CD14-positive monocyte (primary cell): ENCODE data around the gene RIMBP2. TPM values are rescaled to one million over a fixed set of nuclear protein-coding genes. Genes with fewer than 3 reads are reported as not detected.

Experiments
- DNase-seq, 3 donors: peaks; one replicate each; pipeline ENCODE4 v3.0.0-alpha.2; 2011 to 2022
- H2AFZ ChIP-seq: 2 replicates; pipeline ENCODE4 v1.6.0; 2012; ENCODE audit warnings: mild to moderate bottlenecking, low read depth, low read length, inconsistent platforms; ENCODE audit not compliant: insufficient read depth, poor library complexity, severe bottlenecking
- H3K27ac ChIP-seq, 2 donors: 1 replicate in 1 of 2; 2 replicates in 1 of 2; pipeline ENCODE4 v1.5.1; 2012 to 2013; ENCODE audit warnings: low read length in 2 of 2, control low read depth in 1 of 2, inconsistent platforms in 1 of 2, low read depth in 1 of 2, mild to moderate bottlenecking in 1 of 2
- H3K27me3 ChIP-seq, 2 donors: one replicate each; pipeline versions ENCODE4 v1.6.0 to v1.6.1; 2011 to 2013; ENCODE audit warnings: low read length in 2 of 2; ENCODE audit not compliant: control insufficient read depth in 2 of 2, insufficient read depth in 2 of 2
- H3K36me3 ChIP-seq, 2 donors: replicated peaks in 1 of 2; 1 replicate in 1 of 2; 2 replicates in 1 of 2; pipeline versions ENCODE4 v1.5.1 to v1.6.1; 2012 to 2013; ENCODE audit warnings: low read length in 2 of 2, control low read depth in 1 of 2, inconsistent platforms in 1 of 2, mild to moderate bottlenecking in 1 of 2; ENCODE audit not compliant: insufficient read depth in 2 of 2, control insufficient read depth in 1 of 2
- H3K4me1 ChIP-seq, 2 donors: 1 replicate in 1 of 2; 2 replicates in 1 of 2; pipeline versions ENCODE4 v1.5.1 to v1.6.1; 2012 to 2013; ENCODE audit warnings: low read length in 2 of 2, control low read depth in 1 of 2, inconsistent platforms in 1 of 2, mild to moderate bottlenecking in 1 of 2, moderate library complexity in 1 of 2; ENCODE audit not compliant: insufficient read depth in 2 of 2, control insufficient read depth in 1 of 2
- H3K4me2 ChIP-seq: replicated peaks from 2 replicates; pipeline ENCODE3; 2012; ENCODE audit warnings: low read length, moderate library complexity, mild to moderate bottlenecking; ENCODE audit not compliant: poor library complexity, severe bottlenecking; ENCODE audit errors: extremely low read depth
- H3K4me3 ChIP-seq, 3 experiments: fragments of 200-600 bp in 1 of 3; sonication (generic) in 1 of 3; replicated peaks in 1 of 3; 1 replicate in 2 of 3; 2 replicates in 1 of 3; pipeline ENCODE4 v1.5.1; 2011 to 2013; ENCODE audit warnings: low read length in 3 of 3, mild to moderate bottlenecking in 3 of 3, control low read depth in 2 of 3, low read depth in 2 of 3, inconsistent platforms in 1 of 3, moderate library complexity in 1 of 3
- H3K79me2 ChIP-seq: 2 replicates; pipeline ENCODE4 v1.6.0; 2012; ENCODE audit warnings: mild to moderate bottlenecking, control low read depth, inconsistent platforms, low read length, moderate library complexity; ENCODE audit not compliant: insufficient read depth
- H3K9ac ChIP-seq: 2 replicates; pipeline ENCODE4 v1.6.0; 2017; ENCODE audit warnings: low read length, mild to moderate bottlenecking; ENCODE audit not compliant: insufficient read depth, poor library complexity, severe bottlenecking
- H3K9me3 ChIP-seq, 2 donors: replicated peaks in 1 of 2; 1 replicate in 1 of 2; 2 replicates in 1 of 2; pipeline versions ENCODE4 v1.5.1 to v1.6.1; 2012 to 2013; ENCODE audit warnings: low read length in 2 of 2, control low read depth in 1 of 2; ENCODE audit not compliant: control insufficient read depth in 1 of 2, insufficient read depth in 1 of 2
- H4K20me1 ChIP-seq: 2 replicates; pipeline ENCODE4 v1.6.0; 2012; ENCODE audit warnings: mild to moderate bottlenecking, low read length, control low read depth, moderate library complexity; ENCODE audit not compliant: insufficient read depth
- H3K27ac Mint-ChIP-seq, 7 donors: one replicate each; pipeline ENCODE4 v1.8.0; 2020; ENCODE audit warnings: mild to moderate bottlenecking in 7 of 7, mixed read lengths in 7 of 7, moderate library complexity in 6 of 7, inconsistent platforms in 2 of 7
- H3K27me3 Mint-ChIP-seq, 3 donors: one replicate each; pipeline ENCODE4 v1.8.0; 2021 to 2022; ENCODE audit warnings: low read depth in 3 of 3, mild to moderate bottlenecking in 3 of 3, mixed read lengths in 3 of 3, moderate library complexity in 3 of 3, inconsistent platforms in 1 of 3
- H3K36me3 Mint-ChIP-seq, 2 donors: one replicate each; pipeline ENCODE4 v1.8.0; 2020; ENCODE audit warnings: mixed read lengths in 2 of 2, inconsistent platforms in 1 of 2, mild to moderate bottlenecking in 1 of 2
- H3K4me1 Mint-ChIP-seq: one replicate; pipeline ENCODE4 v1.8.0; 2020; ENCODE audit warnings: mild to moderate bottlenecking, mixed read lengths
- H3K4me3 Mint-ChIP-seq, 2 donors: one replicate each; pipeline ENCODE4 v1.8.0; 2020; ENCODE audit warnings: mild to moderate bottlenecking in 2 of 2, mixed read lengths in 2 of 2, moderate library complexity in 1 of 2
- H3K9me3 Mint-ChIP-seq, 7 donors: one replicate each; pipeline ENCODE4 v1.8.0; 2020 to 2022; ENCODE audit warnings: mixed read lengths in 7 of 7, mild to moderate bottlenecking in 6 of 7, moderate library complexity in 6 of 7, inconsistent platforms in 2 of 7
- WGBS: methylation state at CpG from one replicate; pipeline ENCODE4 v1.1.5; 2013; ENCODE audit warnings: missing lambda C conversion rate; ENCODE audit not compliant: insufficient coverage; 5-methylcytosine and 5-hydroxymethylcytosine counted together
- intact Hi-C, 2 donors: fragments of 100-400 bp; cut with micrococcal nuclease; formaldehyde crosslinking; loops; one replicate each; pipeline versions ENCODE4 v1.15.0 to v1.15.1; 2023
- polyA plus RNA-seq, 3 donors: library from polyadenylated mRNA; depleted of rRNA in 1 of 3; unstranded in 2 of 3; stranded (reverse) in 1 of 3; fragments of 300-500 nt in 2 of 3; fragments of >200 nt in 1 of 3; fragmentation: Illumina TruSeq in 2 of 3; gene quantifications; 1 replicate in 2 of 3; 2 replicates in 1 of 3; pipeline ENCODE4 v1.2.3, GENCODE V29; 2012 to 2021
- TF ChIP-seq, protein P1 (sequence below): fragments of 200-600 bp; IDR thresholded peaks from one replicate; pipeline ENCODE4 v1.8.0; 2022; ENCODE audit warnings: antibody characterized with exemption, mild to moderate bottlenecking

The RIMBP2 gene
- polyA plus RNA-seq, 3 donors, result not detected

DNA sequence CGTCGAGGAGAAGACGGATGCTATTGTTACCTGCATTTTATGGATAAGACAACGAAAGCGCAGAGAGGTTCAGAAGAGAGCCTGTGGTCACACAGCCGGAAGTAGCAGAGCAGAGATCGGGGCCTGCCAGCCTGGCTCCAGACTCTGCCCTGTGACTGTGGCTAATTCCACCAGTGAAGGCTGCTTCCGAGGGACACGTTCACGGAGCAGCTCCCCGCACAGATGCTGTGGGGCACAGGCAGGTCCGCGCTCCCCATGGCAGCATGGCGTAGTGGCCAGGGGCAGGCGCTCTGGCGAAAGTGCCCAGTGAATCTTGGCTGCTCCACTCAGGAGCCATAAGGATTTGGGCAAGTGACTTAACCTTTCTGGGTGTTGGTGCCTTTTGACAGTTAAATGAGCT lies 9.8 kb downstream of the RIMBP2 start:
- Mint-ChIP-seq H3K27ac (no peak overlapping the region), H3K4me3 (no peak overlapping the region), H3K36me3 (no peaks in the 10 kb centered on the region), H3K27me3 (peaks cover 1 to 11% (median 3%) of the 10 kb centered on the region in 3 donors), H3K4me1 (no peaks in the 10 kb centered on the region), H3K9me3 (peaks cover 0 to 5% (median 0%) of the 10 kb centered on the region in 7 donors)
- no peak overlapping the region for H3K9ac ChIP-seq
- 96% methylated on average over 16 of the region's 16 CpGs for WGBS
- H3K9me3 ChIP-seq, result no peaks in the 10 kb centered on the region
- no peaks in the 10 kb centered on the region for H3K79me2 ChIP-seq
- H3K4me1 ChIP-seq, result no peaks in the 10 kb centered on the region
- no peak overlapping the region for H2AFZ ChIP-seq
- intact Hi-C loops, result no loop called here
- H3K36me3 ChIP-seq, result no peaks in the 10 kb centered on the region
- TF ChIP-seq, protein P1, sequence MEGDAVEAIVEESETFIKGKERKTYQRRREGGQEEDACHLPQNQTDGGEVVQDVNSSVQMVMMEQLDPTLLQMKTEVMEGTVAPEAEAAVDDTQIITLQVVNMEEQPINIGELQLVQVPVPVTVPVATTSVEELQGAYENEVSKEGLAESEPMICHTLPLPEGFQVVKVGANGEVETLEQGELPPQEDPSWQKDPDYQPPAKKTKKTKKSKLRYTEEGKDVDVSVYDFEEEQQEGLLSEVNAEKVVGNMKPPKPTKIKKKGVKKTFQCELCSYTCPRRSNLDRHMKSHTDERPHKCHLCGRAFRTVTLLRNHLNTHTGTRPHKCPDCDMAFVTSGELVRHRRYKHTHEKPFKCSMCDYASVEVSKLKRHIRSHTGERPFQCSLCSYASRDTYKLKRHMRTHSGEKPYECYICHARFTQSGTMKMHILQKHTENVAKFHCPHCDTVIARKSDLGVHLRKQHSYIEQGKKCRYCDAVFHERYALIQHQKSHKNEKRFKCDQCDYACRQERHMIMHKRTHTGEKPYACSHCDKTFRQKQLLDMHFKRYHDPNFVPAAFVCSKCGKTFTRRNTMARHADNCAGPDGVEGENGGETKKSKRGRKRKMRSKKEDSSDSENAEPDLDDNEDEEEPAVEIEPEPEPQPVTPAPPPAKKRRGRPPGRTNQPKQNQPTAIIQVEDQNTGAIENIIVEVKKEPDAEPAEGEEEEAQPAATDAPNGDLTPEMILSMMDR, result no peak
- no peaks in the 10 kb centered on the region for H3K27me3 ChIP-seq
- H4K20me1 ChIP-seq, result no peaks in the 10 kb centered on the region
- no peak overlapping the region for H3K4me3 ChIP-seq
- no peak overlapping the region for H3K27ac ChIP-seq
- no peak for DNase-seq
- H3K4me2 ChIP-seq, result no peak overlapping the region

DNA sequence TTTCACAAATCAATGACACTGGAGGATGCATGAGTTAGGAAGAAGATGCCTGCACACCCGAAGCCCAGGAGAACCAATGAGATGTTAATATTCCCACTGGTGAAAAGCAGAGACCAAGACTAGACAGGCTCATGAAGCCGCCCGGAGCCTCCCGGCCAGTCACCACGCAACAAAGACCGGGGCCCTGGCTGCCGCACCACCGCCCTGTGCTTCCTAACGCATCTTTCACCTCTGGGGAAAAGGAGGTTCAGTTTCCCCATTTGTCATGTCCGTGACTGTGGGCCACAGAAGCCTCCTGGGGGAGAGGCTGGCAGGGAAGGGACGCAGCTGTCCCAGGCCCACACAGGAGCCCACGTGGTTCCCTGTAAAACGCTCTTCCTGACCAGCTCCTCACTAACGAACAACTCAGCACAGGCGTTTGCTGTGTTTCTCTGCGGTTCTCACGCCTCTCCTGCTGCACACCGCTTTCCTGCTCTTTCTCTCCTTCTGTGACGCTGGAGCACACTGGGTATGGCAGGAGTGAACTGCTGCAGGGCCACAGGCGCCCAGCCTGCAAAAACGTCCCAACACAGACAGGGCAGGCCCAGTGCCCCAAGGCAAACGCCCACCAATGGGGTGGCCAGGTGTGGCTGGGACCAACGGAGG lies 10.8 kb downstream of the RIMBP2 start:
- TF ChIP-seq, protein P1, result no peak
- no peak for DNase-seq
- no peak overlapping the region for H3K27ac ChIP-seq
- H3K4me2 ChIP-seq, result no peak overlapping the region
- peaks cover 1 to 11% (median 3%) of the 10 kb centered on the region in 3 donors for H3K27me3 Mint-ChIP-seq
- H3K9me3 Mint-ChIP-seq, result peaks cover 0 to 5% (median 1%) of the 10 kb centered on the region in 7 donors
- no peak overlapping the region for H3K4me3 Mint-ChIP-seq
- no peaks in the 10 kb centered on the region for H4K20me1 ChIP-seq
- H3K4me1 Mint-ChIP-seq, result no peaks in the 10 kb centered on the region
- H3K79me2 ChIP-seq, result no peaks in the 10 kb centered on the region
- H3K4me1 ChIP-seq, result no peaks in the 10 kb centered on the region
- no peak overlapping the region for H3K9ac ChIP-seq
- no peaks in the 10 kb centered on the region for H3K9me3 ChIP-seq
- no peak overlapping the region for H3K4me3 ChIP-seq
- H2AFZ ChIP-seq, result no peak overlapping the region
- intact Hi-C loops, result no loop called here
- no peaks in the 10 kb centered on the region for H3K36me3 ChIP-seq
- H3K27me3 ChIP-seq, result no peaks in the 10 kb centered on the region
- no peaks in the 10 kb centered on the region for H3K36me3 Mint-ChIP-seq
- WGBS, result 76% methylated on average over 21 of the region's 23 CpGs
- no peak overlapping the region for H3K27ac Mint-ChIP-seq
